Measurements from ENCODE around the gene N4BP2. TPM values are rescaled to one million over a fixed set of nuclear protein-coding genes. Genes with fewer than 3 reads are reported as not detected.

Gene N4BP2
- total and polyA plus RNA-seq, 2 of the 8 experiments (the other 6 are each of a cell fraction or from before 2014, with no cell fraction given): 4.4 to 44.7 TPM

DNA sequence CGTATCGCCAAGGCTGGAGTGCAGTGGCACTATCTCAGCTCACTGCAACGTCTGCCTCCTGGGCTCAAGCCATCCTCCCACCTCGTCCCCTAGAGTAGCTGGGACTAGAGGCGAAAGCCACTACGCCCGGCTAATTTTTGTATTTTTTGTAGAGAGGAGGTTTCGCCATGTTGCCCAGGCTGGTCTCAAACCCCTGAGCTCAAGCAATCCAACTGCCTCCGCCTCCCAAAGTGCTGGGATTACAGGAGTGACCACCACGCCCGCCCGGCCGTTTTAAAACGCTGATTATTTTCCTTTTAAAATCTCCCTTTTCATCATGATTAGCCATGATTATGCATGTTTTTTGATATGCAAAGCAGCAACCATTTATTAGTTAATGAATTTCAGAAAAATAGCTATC, 2.2 kb downstream of the N4BP2 start:
- CTCF ChIA-PET (ENCODE audit: partially characterized antibody): interaction anchor here (1.1 to 1.8 kb wide), 3 partner anchors 60 to 84 kb away, joined by 4 read pairs; partner anchors contain the start of gene PDS5A
- no peak overlapping the region for H2AFZ ChIP-seq (ENCODE audit: low read length)
- no peak for FAIRE-seq
- no peak for TF ChIP-seq SP1 (IDR thresholded peaks at IDR 0.05; ENCODE audit: low read depth, low read length)
- no peak for TF ChIP-seq GABPA (IDR thresholded peaks at IDR 0.05; ENCODE audit: borderline replicate concordance, insufficient read depth, low read length)
- TF ChIP-seq EP300 (IDR thresholded peaks at IDR 0.05; ENCODE audit: borderline replicate concordance in 1 of 2, low read depth in 2 of 2, low read length in 2 of 2): no peak
- TF ChIP-seq KDM5A (IDR thresholded peaks at IDR 0.05; ENCODE audit: low read length): no peak
- TF ChIP-seq SIRT6 (IDR thresholded peaks at IDR 0.05; ENCODE audit: low read length): no peak
- TF ChIP-seq JUND (IDR thresholded peaks at IDR 0.05; ENCODE audit: low read length): no peak

More for the DNA sequence above, 2.2 kb downstream of the N4BP2 start:
- 46% methylated on average over 14 of the region's 14 CpGs; no CpG with 5 or more reads in 1 of the 2 experiments for WGBS, 2 experiments (ENCODE audit: extremely low coverage in 1 of 2, insufficient coverage in 1 of 2, insufficient read length in 1 of 2, insufficient replicate concordance in 2 of 2, low coverage in 1 of 2, low lambda C conversion rate in 2 of 2, missing lambda C conversion rate in 1 of 2)
- Histone ChIP-seq H3K27ac (ENCODE audit: low read depth, low read length) (no peak overlapping the region), H2BK15ac (ENCODE audit: low read length) (no peak overlapping the region), H4K20me1 (replicated peaks in 1 of 2; ENCODE audit: control insufficient read depth in 1 of 2, insufficient read depth in 2 of 2, low read length in 2 of 2) (no peaks in the 10 kb centered on the region), H4K91ac (replicated peaks; ENCODE audit: insufficient read length, low read length) (no peak overlapping the region), H4K8ac (ENCODE audit: extremely low read depth, insufficient read depth, low read length) (peak overlapping the region; percentile 7; the same call in 1 of the 2 replicates), H3K23ac (ENCODE audit: insufficient read length) (no peak overlapping the region), H3K18ac (ENCODE audit: extremely low read depth, low read length) (no peak overlapping the region), H2BK5ac (ENCODE audit: low read depth, low read length) (no peak overlapping the region), H2BK120ac (replicated peaks; ENCODE audit: low read depth, low read length) (no peak overlapping the region), H3K4ac (replicated peaks; ENCODE audit: insufficient read length, low read depth, low read length) (no peak overlapping the region), H3K36me3 (ENCODE audit: control insufficient read depth in 2 of 4, insufficient read depth in 4 of 4, low read length in 3 of 4) (peaks cover 0 to 9% (median 2%) of the 10 kb centered on the region in 4 experiments; a peak in 5 of 8 replicates), H3K27me3 (replicated peaks in 1 of 4; ENCODE audit: control insufficient read depth in 3 of 4, extremely low read depth in 1 of 4, insufficient read depth in 3 of 4, low read length in 3 of 4) (no peaks in the 10 kb centered on the region), H2BK12ac (ENCODE audit: low read depth, low read length) (no peak overlapping the region), H3K4me3 (ENCODE audit: extremely low read depth in 1 of 4, insufficient read depth in 2 of 4, low read depth in 3 of 4, low read length in 4 of 4) (peak overlapping the region; percentile 64 to 80 (median 76); a peak in 5 of 8 replicates), H3K56ac (replicated peaks; ENCODE audit: insufficient read length, low read depth, low read length) (no peak overlapping the region), H4K5ac (ENCODE audit: insufficient read length, low read depth, low read length) (no peak overlapping the region), H3K4me1 (replicated peaks in 1 of 4; ENCODE audit: control insufficient read depth in 3 of 4, insufficient read depth in 4 of 4, low read length in 3 of 4) (peaks cover 0 to 12% (median 3%) of the 10 kb centered on the region in 4 experiments; a peak in 3 of 7 replicates), H2AK5ac (ENCODE audit: low read depth, low read length) (no peak overlapping the region), H3K79me2 (ENCODE audit: control insufficient read depth in 1 of 2, insufficient read depth in 2 of 2, low read length in 2 of 2) (peaks cover 0 to 54% of the 10 kb centered on the region in 2 experiments; a peak in 3 of 4 replicates), H2BK20ac (ENCODE audit: low read length) (no peak overlapping the region), H3K9me3 (ENCODE audit: insufficient read depth in 2 of 2, low read depth in 1 of 2, low read length in 1 of 2) (no peaks in the 10 kb centered on the region), H3K9ac (replicated peaks in 1 of 4; ENCODE audit: extremely low read depth in 1 of 4, low read depth in 3 of 4, low read length in 3 of 4) (0 out of 7 replicates have a peak overlapping the region, but pooled peaks of 1 of the 4 experiments have one; percentile 13), H3K4me2 (ENCODE audit: insufficient read depth in 1 of 2, low read depth in 2 of 2, low read length in 2 of 2) (peak overlapping the region; percentile 63 to 88), H3K23me2 (ENCODE audit: low read depth, low read length) (peaks cover 6% of the 10 kb centered on the region), H3K14ac (ENCODE audit: insufficient read length) (no peak overlapping the region), H3K79me1 (ENCODE audit: low read depth, low read length) (peaks cover 5% of the 10 kb centered on the region)
- no peak for DNase-seq (ENCODE audit: low read depth in 1 of 2, low spot score in 2 of 2)
- POLR2A ChIA-PET (ENCODE audit: partially characterized antibody): interaction anchor here (1.1 kb wide), 1 partner anchor 18 kb away, joined by 3 read pairs; no protein-coding TSS in a partner anchor
